ENCODE data around the gene PAIP1.
"Not testable (repeated sequence)": the region's sequence is repeated elsewhere in the genome, so short reads cannot be mapped to it uniquely, and the experiment has no call there.

PAIP1 gene

GRCh38 chr5:43561356-43561755 lies 4.5 kb upstream of the PAIP1 start:
- peak; percentile 8 for DNase-seq (ENCODE audit: low read depth, low spot score)
- no peak for TF ChIP-seq CTCF (IDR thresholded peaks at IDR 0.05; ENCODE audit: low read depth, low read length)
- H3K4me3 ChIP-seq (ENCODE audit: low read depth, low read length) = no peak overlapping the region
- in situ Hi-C loops (cut with HindIII; ENCODE audit: low sequenced_read_pairs) = no loop called here

GRCh38 chr5:43560128-43560527 lies 3.3 kb upstream of the PAIP1 start:
- in situ Hi-C loops (cut with HindIII; ENCODE audit: low sequenced_read_pairs) = no loop called here
- TF ChIP-seq CTCF (IDR thresholded peaks at IDR 0.05; ENCODE audit: low read depth, low read length) = no peak
- H3K4me3 ChIP-seq (ENCODE audit: low read depth, low read length) = no peak overlapping the region
- peak; percentile 22 for DNase-seq (ENCODE audit: low read depth, low spot score)

- DNase-seq (ENCODE audit: low read depth, low spot score); in situ Hi-C loops (cut with HindIII; ENCODE audit: low sequenced_read_pairs): not testable (repeated sequence)
- H3K4me3 ChIP-seq (ENCODE audit: low read depth, low read length) = peak overlapping the region; percentile 60
These were observed 345 bp downstream of the PAIP1 start for GRCh38 chr5:43556607-43556856.

- H3K4me3 ChIP-seq (ENCODE audit: low read depth, low read length) = peak overlapping the region; percentile 60
- DNase-seq (ENCODE audit: low read depth, low spot score) = peak; percentile 47
- TF ChIP-seq CTCF (IDR thresholded peaks at IDR 0.05; ENCODE audit: low read depth, low read length) = no peak
- in situ Hi-C loops (cut with HindIII; ENCODE audit: low sequenced_read_pairs) = no loop called here
These were observed 826 bp downstream of the PAIP1 start for GRCh38 chr5:43555895-43556606.

GRCh38 chr5:43554497-43554896 lies 2.4 kb downstream of the PAIP1 start:
- in situ Hi-C loops (cut with HindIII; ENCODE audit: low sequenced_read_pairs) = no loop called here
- TF ChIP-seq CTCF (IDR thresholded peaks at IDR 0.05; ENCODE audit: low read depth, low read length) = no peak
- DNase-seq (ENCODE audit: low read depth, low spot score) = no peak
- H3K4me3 ChIP-seq (ENCODE audit: low read depth, low read length) = no peak overlapping the region

- no peak overlapping the region for H3K4me3 ChIP-seq (ENCODE audit: low read depth, low read length)
- TF ChIP-seq CTCF (IDR thresholded peaks at IDR 0.05; ENCODE audit: low read depth, low read length) = no peak
- in situ Hi-C loops (cut with HindIII; ENCODE audit: low sequenced_read_pairs) = no loop called here
- peak; percentile 41 for DNase-seq (ENCODE audit: low read depth, low spot score)
These were observed 3.5 kb downstream of the PAIP1 start for GRCh38 chr5:43553381-43553780.

- no peak overlapping the region for H3K4me3 ChIP-seq (ENCODE audit: low read depth, low read length)
- in situ Hi-C loops (cut with HindIII; ENCODE audit: low sequenced_read_pairs) = no loop called here
- TF ChIP-seq CTCF (IDR thresholded peaks at IDR 0.05; ENCODE audit: low read depth, low read length) = no peak
- DNase-seq (ENCODE audit: low read depth, low spot score) = no peak
These were observed 5.1 kb downstream of the PAIP1 start for GRCh38 chr5:43551731-43552130.

GRCh38 chr5:43549272-43549671 lies 7.6 kb downstream of the PAIP1 start:
- H3K4me3 ChIP-seq (ENCODE audit: low read depth, low read length); in situ Hi-C loops (cut with HindIII; ENCODE audit: low sequenced_read_pairs); DNase-seq (ENCODE audit: low read depth, low spot score): not testable (repeated sequence)
